Neural progenitor cell (in vitro differentiated cells): Measurements from ENCODE around the gene NDFIP1. TPM values are rescaled to one million over a fixed set of nuclear protein-coding genes. Genes with fewer than 3 reads are reported as not detected.

Source experiments
- DNase-seq: peaks from one replicate; pipeline ENCODE4 v3.0.0-alpha.2; 2016; ENCODE audit warnings: low spot score
- H2AFZ ChIP-seq: fragments of 200-600 bp; sonication (generic); replicated peaks from 2 replicates; pipeline ENCODE4 v1.6.1; 2016; ENCODE audit warnings: antibody characterized with exemption
- H3F3A ChIP-seq: fragments of 200-600 bp; sonication (generic); 2 replicates; pipeline ENCODE4 v1.6.1; 2016; ENCODE audit warnings: antibody characterized with exemption, low read depth
- H3K27ac ChIP-seq: fragments of 200-600 bp; sonication (generic); 2 replicates; pipeline ENCODE4 v1.5.1; 2016; ENCODE audit warnings: mild to moderate bottlenecking
- H3K27me3 ChIP-seq: fragments of 200-600 bp; sonication (generic); 2 replicates; pipeline ENCODE4 v1.6.1; 2016; ENCODE audit warnings: mild to moderate bottlenecking, moderate library complexity
- H3K36me3 ChIP-seq: fragments of 200-600 bp; sonication (generic); 2 replicates; pipeline ENCODE4 v1.5.1; 2016
- H3K4me1 ChIP-seq: fragments of 200-600 bp; sonication (generic); 2 replicates; pipeline ENCODE4 v1.6.1; 2016; ENCODE audit warnings: mixed run types
- H3K4me2 ChIP-seq: fragments of 200-600 bp; sonication (generic); 2 replicates; pipeline ENCODE4 v1.6.1; 2016
- H3K4me3 ChIP-seq: fragments of 200-600 bp; sonication (generic); 2 replicates; pipeline ENCODE4 v1.5.1; 2016
- H3K79me2 ChIP-seq: fragments of 200-600 bp; sonication (generic); 2 replicates; pipeline ENCODE4 v1.6.1; 2016; ENCODE audit warnings: low read depth
- H3K9ac ChIP-seq: fragments of 200-600 bp; sonication (generic); 2 replicates; pipeline ENCODE4 v1.6.1; 2016
- H3K9me3 ChIP-seq: fragments of 200-600 bp; sonication (generic); 2 replicates; pipeline ENCODE4 v1.5.1; 2016; ENCODE audit warnings: low read depth
- H4K20me1 ChIP-seq: fragments of 200-600 bp; sonication (generic); 2 replicates; pipeline ENCODE4 v1.6.1; 2016; ENCODE audit warnings: low read depth
- H3K27ac Mint-ChIP-seq: 3 replicates; pipeline ENCODE4 v1.8.0; 2021; ENCODE audit warnings: mixed read lengths
- H3K27me3 Mint-ChIP-seq: 2 replicates; pipeline ENCODE4 v1.8.0; 2022; ENCODE audit warnings: low read depth, mild to moderate bottlenecking, inconsistent platforms, moderate library complexity, mixed read lengths; ENCODE audit not compliant: insufficient read depth
- H3K36me3 Mint-ChIP-seq: 3 replicates; pipeline ENCODE4 v1.8.0; 2021; ENCODE audit warnings: mixed read lengths
- H3K4me1 Mint-ChIP-seq: 3 replicates; pipeline ENCODE4 v1.8.0; 2021; ENCODE audit warnings: mixed read lengths
- H3K4me3 Mint-ChIP-seq: 3 replicates; pipeline ENCODE4 v1.8.0; 2021; ENCODE audit warnings: mild to moderate bottlenecking, moderate library complexity, mixed read lengths
- H3K9me3 Mint-ChIP-seq: 3 replicates; pipeline ENCODE4 v1.8.0; 2020; ENCODE audit warnings: mixed read lengths
- EZH2 ChIP-seq: fragments of 200-600 bp; sonication (generic); IDR thresholded peaks from 2 replicates; pipeline ENCODE4 v1.6.1; 2017; ENCODE audit warnings: antibody characterized with exemption, mild to moderate bottlenecking, moderate library complexity
- EZH2phosphoT487 ChIP-seq: fragments of 200-600 bp; sonication (generic); IDR thresholded peaks from 2 replicates; pipeline ENCODE4 v1.6.1; 2017; ENCODE audit warnings: antibody characterized with exemption
- total RNA-seq: library from RNA; depleted of rRNA; stranded (reverse); fragments of >200 nt; gene quantifications from 2 replicates; pipeline ENCODE4 v1.2.3, GENCODE V29; 2015; ENCODE audit warnings: low replicate concordance
- TF ChIP-seq, protein P1 (sequence below): fragments of 200-600 bp; sonication (generic); IDR thresholded peaks from 2 replicates; pipeline ENCODE4 v1.5.1; 2017; ENCODE audit warnings: antibody characterized with exemption, mild to moderate bottlenecking

Gene NDFIP1
- total RNA-seq, 1 donor from 2014 or later = 39.4 TPM

DNA sequence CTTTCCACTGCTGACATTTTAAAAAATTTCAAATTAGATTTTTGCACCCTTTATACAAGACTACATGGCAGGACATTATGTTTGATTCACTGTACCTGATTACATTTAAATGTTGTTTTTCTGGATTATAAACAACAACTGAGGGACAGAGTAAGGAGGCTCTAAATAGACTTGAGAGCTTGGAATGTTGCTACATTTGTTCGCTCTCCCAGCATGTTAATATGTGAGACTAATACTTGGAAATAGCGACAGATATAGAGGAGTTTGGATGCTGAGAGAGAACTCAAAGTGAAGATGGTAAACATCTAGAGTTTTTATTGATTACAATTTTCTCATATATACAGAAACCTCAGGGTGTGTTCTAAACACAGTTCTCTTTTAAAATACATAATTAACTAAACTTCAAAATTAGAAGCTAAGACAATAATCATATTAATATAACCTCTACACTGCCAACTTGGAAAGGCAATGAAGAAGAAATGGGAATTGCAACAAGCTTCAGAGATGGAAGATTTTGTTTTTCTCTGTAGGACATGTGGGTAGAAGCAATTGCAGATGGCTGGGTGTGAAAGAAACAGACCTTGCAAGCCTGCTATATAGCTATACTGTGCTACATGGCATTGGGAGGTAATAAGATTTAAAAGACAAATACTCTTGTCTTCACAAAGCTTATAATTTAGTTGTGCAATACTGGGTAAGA is 1.4 kb upstream of the NDFIP1 start:
- H3K27ac Mint-ChIP-seq = peak overlapping the region; percentile 88
- Histone ChIP-seq H3K4me2 (no peak overlapping the region), H3K79me2 (peaks cover 33% of the 10 kb centered on the region), H3K27ac (no peak overlapping the region), H3K4me3 (no peak overlapping the region), H3K27me3 (peaks cover 21% of the 10 kb centered on the region), H3K9ac (no peak overlapping the region), H3K9me3 (no peaks in the 10 kb centered on the region), H4K20me1 (peaks cover 14% of the 10 kb centered on the region), H3K4me1 (peaks cover 4% of the 10 kb centered on the region), H2AFZ (no peak overlapping the region), H3K36me3 (no peaks in the 10 kb centered on the region), H3F3A (peaks cover 21% of the 10 kb centered on the region)
- DNase-seq = no peak
- peaks cover 26% of the 10 kb centered on the region for H3K4me1 Mint-ChIP-seq
- peak overlapping the region; percentile 84 for H3K4me3 Mint-ChIP-seq
- no peaks in the 10 kb centered on the region for H3K9me3 Mint-ChIP-seq
- TF ChIP-seq EZH2phosphoT487 (no peak), EZH2 (no peak)
- TF ChIP-seq, protein P1, sequence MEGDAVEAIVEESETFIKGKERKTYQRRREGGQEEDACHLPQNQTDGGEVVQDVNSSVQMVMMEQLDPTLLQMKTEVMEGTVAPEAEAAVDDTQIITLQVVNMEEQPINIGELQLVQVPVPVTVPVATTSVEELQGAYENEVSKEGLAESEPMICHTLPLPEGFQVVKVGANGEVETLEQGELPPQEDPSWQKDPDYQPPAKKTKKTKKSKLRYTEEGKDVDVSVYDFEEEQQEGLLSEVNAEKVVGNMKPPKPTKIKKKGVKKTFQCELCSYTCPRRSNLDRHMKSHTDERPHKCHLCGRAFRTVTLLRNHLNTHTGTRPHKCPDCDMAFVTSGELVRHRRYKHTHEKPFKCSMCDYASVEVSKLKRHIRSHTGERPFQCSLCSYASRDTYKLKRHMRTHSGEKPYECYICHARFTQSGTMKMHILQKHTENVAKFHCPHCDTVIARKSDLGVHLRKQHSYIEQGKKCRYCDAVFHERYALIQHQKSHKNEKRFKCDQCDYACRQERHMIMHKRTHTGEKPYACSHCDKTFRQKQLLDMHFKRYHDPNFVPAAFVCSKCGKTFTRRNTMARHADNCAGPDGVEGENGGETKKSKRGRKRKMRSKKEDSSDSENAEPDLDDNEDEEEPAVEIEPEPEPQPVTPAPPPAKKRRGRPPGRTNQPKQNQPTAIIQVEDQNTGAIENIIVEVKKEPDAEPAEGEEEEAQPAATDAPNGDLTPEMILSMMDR = no peak
- H3K27me3 Mint-ChIP-seq = peaks cover 7% of the 10 kb centered on the region
- H3K36me3 Mint-ChIP-seq = peaks cover 4% of the 10 kb centered on the region

DNA sequence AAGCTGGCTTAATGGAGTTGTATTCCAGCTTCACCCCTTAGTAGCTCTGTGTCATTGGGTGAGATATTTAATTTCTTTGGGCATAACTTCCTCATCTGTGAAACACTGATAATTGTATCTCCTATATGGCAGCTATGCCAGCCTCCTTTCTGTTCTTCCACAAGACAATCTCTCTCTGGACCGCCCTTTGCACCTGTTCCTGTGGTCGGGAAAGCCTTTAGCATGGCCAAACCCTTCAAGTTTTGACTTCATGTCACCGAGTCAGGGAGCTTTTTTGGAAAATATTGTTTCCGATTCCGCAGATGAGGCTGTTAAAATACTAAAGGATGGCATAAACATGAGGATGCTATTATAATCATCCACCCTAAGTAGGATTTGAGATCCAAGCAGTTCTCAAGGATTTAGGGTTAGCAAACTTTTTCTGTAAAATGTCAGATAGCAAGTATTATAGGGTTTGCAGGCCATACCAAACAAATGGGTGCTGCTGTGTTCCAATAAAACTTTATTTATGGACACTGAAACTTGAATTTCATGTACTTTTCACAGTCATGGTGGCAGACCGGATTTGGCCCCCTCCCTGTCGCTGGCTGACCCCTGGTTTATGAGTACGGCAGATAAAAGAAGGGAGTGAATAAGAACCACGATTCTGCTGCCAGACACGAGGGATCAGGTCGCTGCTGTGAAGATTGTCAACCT is 695 bp upstream of the NDFIP1 start:
- Histone ChIP-seq H4K20me1 (peaks cover 14% of the 10 kb centered on the region), H3K4me2 (peak overlapping the region; percentile 85), H3K9me3 (no peaks in the 10 kb centered on the region), H3F3A (peaks cover 21% of the 10 kb centered on the region), H3K4me1 (peaks cover 4% of the 10 kb centered on the region), H2AFZ (peak overlapping the region; percentile 92), H3K36me3 (no peaks in the 10 kb centered on the region), H3K79me2 (peaks cover 38% of the 10 kb centered on the region), H3K27me3 (peaks cover 21% of the 10 kb centered on the region), H3K4me3 (no peak overlapping the region), H3K27ac (no peak overlapping the region), H3K9ac (no peak overlapping the region)
- DNase-seq = no peak
- Mint-ChIP-seq H3K36me3 (peaks cover 7% of the 10 kb centered on the region), H3K4me3 (peak overlapping the region; percentile 84), H3K9me3 (peaks cover 2% of the 10 kb centered on the region), H3K27me3 (peaks cover 7% of the 10 kb centered on the region), H3K27ac (peak overlapping the region; percentile 88), H3K4me1 (peaks cover 26% of the 10 kb centered on the region)
- TF ChIP-seq EZH2phosphoT487 = no peak
- TF ChIP-seq EZH2 = no peak
- TF ChIP-seq, protein P1 = no peak

DNA sequence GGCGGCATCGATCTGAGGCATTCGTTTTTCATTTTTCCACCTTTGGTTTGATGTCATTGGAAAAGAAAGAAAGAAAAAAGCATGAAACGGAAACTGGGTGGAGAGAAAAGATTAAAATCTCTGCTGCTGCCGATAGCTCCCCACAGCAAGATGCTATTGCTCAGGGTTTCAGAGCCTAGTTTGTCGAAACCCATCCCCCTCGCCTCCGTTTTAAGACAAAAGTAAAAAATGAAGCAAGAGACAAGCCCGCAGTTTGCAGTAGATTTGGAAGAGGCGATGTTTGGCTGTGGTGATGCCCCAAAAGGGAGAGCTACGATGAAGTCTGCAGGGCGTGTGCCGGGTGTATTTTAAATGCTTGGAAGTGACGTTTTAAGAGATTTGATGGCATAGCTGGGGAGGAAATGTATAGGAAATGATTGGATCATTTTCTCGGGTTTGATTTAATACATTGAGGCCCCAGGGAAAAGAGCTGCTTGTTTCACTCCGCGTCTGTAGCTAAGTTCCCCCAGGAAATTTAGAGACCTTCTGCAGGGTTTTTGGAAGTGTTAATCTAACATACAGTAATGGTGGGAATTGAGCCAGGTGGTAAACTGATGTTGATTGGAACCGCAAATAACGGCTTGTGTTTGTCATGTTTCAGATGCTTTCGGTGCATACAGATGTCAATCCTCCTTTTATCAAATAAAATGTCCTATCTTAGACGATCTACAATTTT is 909 bp downstream of the NDFIP1 start:
- Histone ChIP-seq H3K4me3 (peak overlapping the region; percentile 86), H3K79me2 (peaks cover 54% of the 10 kb centered on the region), H2AFZ (peak overlapping the region; percentile 92), H3F3A (peaks cover 21% of the 10 kb centered on the region), H3K27me3 (peaks cover 21% of the 10 kb centered on the region), H3K9me3 (no peaks in the 10 kb centered on the region), H3K36me3 (no peaks in the 10 kb centered on the region), H3K4me1 (peaks cover 4% of the 10 kb centered on the region), H3K4me2 (peak overlapping the region; percentile 85), H4K20me1 (peaks cover 14% of the 10 kb centered on the region), H3K9ac (peak overlapping the region; percentile 94), H3K27ac (peak overlapping the region; percentile 90)
- DNase-seq = peak; percentile 39
- peak overlapping the region; percentile 67 for H3K27ac Mint-ChIP-seq
- peaks cover 12% of the 10 kb centered on the region for H3K9me3 Mint-ChIP-seq
- no peak for TF ChIP-seq EZH2phosphoT487
- no peak for TF ChIP-seq EZH2
- TF ChIP-seq, protein P1 = no peak
- H3K27me3 Mint-ChIP-seq = peaks cover 7% of the 10 kb centered on the region
- H3K36me3 Mint-ChIP-seq = peaks cover 14% of the 10 kb centered on the region
- peaks cover 26% of the 10 kb centered on the region for H3K4me1 Mint-ChIP-seq
- H3K4me3 Mint-ChIP-seq = peak overlapping the region; percentile 95
